Mucosa of descending colon (tissue), 3 donors: ENCODE measurements around the gene WSB1. TPM values are rescaled to one million over a fixed set of nuclear protein-coding genes. Genes with fewer than 3 reads are reported as not detected.

Experiments used
- ATAC-seq: fragments of 200-7000 bp; cut with Tn5 transposase; one replicate; pipeline ENCODE4 v1.9.1; 2020; ENCODE audit warnings: mild to moderate bottlenecking, moderate library complexity
- DNase-seq, 3 donors: peaks; one replicate each; pipeline ENCODE4 v3.0.0-alpha.2; 2020
- H3K36me3 ChIP-seq: fragments of 200-600 bp; one replicate; pipeline ENCODE4 v1.8.0; 2021; ENCODE audit warnings: low read depth, mild to moderate bottlenecking
- H3K4me1 ChIP-seq: fragments of 200-600 bp; one replicate; pipeline ENCODE4 v1.8.0; 2021; ENCODE audit warnings: low read depth, mild to moderate bottlenecking
- H3K4me3 ChIP-seq: fragments of 200-600 bp; one replicate; pipeline ENCODE4 v1.8.0; 2021; ENCODE audit warnings: mild to moderate bottlenecking
- H3K9me3 ChIP-seq: fragments of 200-600 bp; one replicate; pipeline ENCODE4 v1.8.0; 2021; ENCODE audit warnings: mild to moderate bottlenecking
- CTCF ChIP-seq: fragments of 200-600 bp; IDR thresholded peaks from one replicate; pipeline ENCODE4 v1.8.0; 2022; ENCODE audit warnings: antibody characterized with exemption, mild to moderate bottlenecking
- intact Hi-C, 2 donors: fragments of 100-400 bp; cut with DNase I in 1 of 2; cut with micrococcal nuclease in 1 of 2; formaldehyde crosslinking; loops; one replicate each; pipeline versions ENCODE4 v1.11.0 to v1.11.1; 2022; cut with DNase I, micrococcal nuclease
- total RNA-seq, 3 donors: library from RNA; stranded (reverse); fragmentation: NEBNext Ultra II Directional in 2 of 3; extraction: Animal tissue kit (Norgen Biotek cat#: 25700) in 2 of 3; gene quantifications; one replicate each; pipeline versions ENCODE4 v1.2.1 to v1.2.4, GENCODE V29; 2021 to 2023
- donor health status: DM: no; HTN: no; CAD: no; lungs with moderate emphysema.
- donor health status: DM: no; HTN: no; CAD: no.
- donor health status: DM: no; HTN: yes; CAD: no.

Gene WSB1
- total RNA-seq, 3 donors from 2014 or later: 115 to 149 (median 137) TPM

GRCh38 chr17:27355419-27355818, 61.5 kb downstream of the WSB1 start:
- ATAC-seq (no peak), DNase-seq (no peak)
- Histone ChIP-seq H3K4me3 (no peak overlapping the region), H3K9me3 (no peaks in the 10 kb centered on the region), H3K36me3 (no peaks in the 10 kb centered on the region), H3K4me1 (peaks cover 11% of the 10 kb centered on the region)
- intact Hi-C loops: loop anchor here in 1 of 2 donors (5.0 to 10.0 kb wide), 2 partner anchors 79 to 247 kb away; no protein-coding TSS in a partner anchor
- TF ChIP-seq CTCF: no peak

GRCh38 chr17:27356091-27356705, 62.3 kb downstream of the WSB1 start:
- no peak for TF ChIP-seq CTCF
- no peaks in the 10 kb centered on the region for H3K36me3 ChIP-seq
- ATAC-seq: no peak
- intact Hi-C loops: loop anchor here in 1 of 2 donors (5.0 to 10.0 kb wide), 2 partner anchors 79 to 246 kb away; no protein-coding TSS in a partner anchor
- H3K9me3 ChIP-seq: no peaks in the 10 kb centered on the region
- H3K4me1 ChIP-seq: peaks cover 11% of the 10 kb centered on the region
- H3K4me3 ChIP-seq: no peak overlapping the region
- DNase-seq: no peak

GRCh38 chr17:27357236-27357635, 63.3 kb downstream of the WSB1 start:
- ATAC-seq: no peak
- Histone ChIP-seq H3K9me3 (no peaks in the 10 kb centered on the region), H3K4me1 (peaks cover 11% of the 10 kb centered on the region), H3K36me3 (no peaks in the 10 kb centered on the region), H3K4me3 (no peak overlapping the region)
- TF ChIP-seq CTCF: no peak
- intact Hi-C loops: loop anchor here in 1 of 2 donors (5.0 to 10.0 kb wide), 2 partner anchors 78 to 245 kb away; no protein-coding TSS in a partner anchor
- DNase-seq: no peak

GRCh38 chr17:27360507-27360906, 66.6 kb downstream of the WSB1 start:
- no peak for ATAC-seq
- TF ChIP-seq CTCF: no peak
- no peak for DNase-seq
- Histone ChIP-seq H3K36me3 (no peaks in the 10 kb centered on the region), H3K4me1 (no peaks in the 10 kb centered on the region), H3K9me3 (no peaks in the 10 kb centered on the region), H3K4me3 (no peak overlapping the region)
- intact Hi-C loops: no loop called here

- no peaks in the 10 kb centered on the region for H3K4me1 ChIP-seq
- H3K4me3 ChIP-seq: no peak overlapping the region
- H3K36me3 ChIP-seq: no peaks in the 10 kb centered on the region
- intact Hi-C loops: no loop called here
- DNase-seq (no peak), ATAC-seq (no peak)
- TF ChIP-seq CTCF: no peak
- no peaks in the 10 kb centered on the region for H3K9me3 ChIP-seq
These were observed 67.8 kb downstream of the WSB1 start for GRCh38 chr17:27361695-27362094.

DNA sequence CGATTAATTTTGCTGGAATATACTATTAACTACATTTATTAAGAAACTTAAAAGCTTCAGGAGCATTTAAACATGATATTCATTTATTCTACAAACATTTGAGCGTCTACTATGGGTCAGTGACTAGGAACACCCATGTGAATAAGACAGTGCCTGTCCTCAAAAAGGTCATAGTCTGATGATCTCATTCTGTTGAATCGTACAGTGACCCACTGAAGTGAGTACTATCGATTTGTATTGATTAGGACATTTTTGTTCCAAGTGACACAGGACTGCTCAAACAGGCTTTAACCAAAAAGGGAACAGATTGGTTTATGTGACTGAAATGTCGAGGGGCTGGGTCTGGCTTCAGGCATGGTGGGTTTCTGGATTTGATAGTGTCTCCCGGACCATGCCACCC, 68.6 kb downstream of the WSB1 start:
- no peak for TF ChIP-seq CTCF
- Histone ChIP-seq H3K9me3 (no peaks in the 10 kb centered on the region), H3K36me3 (no peaks in the 10 kb centered on the region), H3K4me3 (no peak overlapping the region), H3K4me1 (no peaks in the 10 kb centered on the region)
- DNase-seq (no peak), ATAC-seq (no peak)
- intact Hi-C loops: no loop called here
